ENCODE measurements around the gene ANKRD65. TPM values are rescaled to one million over a fixed set of nuclear protein-coding genes. Genes with fewer than 3 reads are reported as not detected.
"Not testable (repeated sequence)": the region's sequence is repeated elsewhere in the genome, so short reads cannot be mapped to it uniquely, and the experiment has no call there.

Gene ANKRD65
- total RNA-seq, 2 donors from 2014 or later = not detected

DNA sequence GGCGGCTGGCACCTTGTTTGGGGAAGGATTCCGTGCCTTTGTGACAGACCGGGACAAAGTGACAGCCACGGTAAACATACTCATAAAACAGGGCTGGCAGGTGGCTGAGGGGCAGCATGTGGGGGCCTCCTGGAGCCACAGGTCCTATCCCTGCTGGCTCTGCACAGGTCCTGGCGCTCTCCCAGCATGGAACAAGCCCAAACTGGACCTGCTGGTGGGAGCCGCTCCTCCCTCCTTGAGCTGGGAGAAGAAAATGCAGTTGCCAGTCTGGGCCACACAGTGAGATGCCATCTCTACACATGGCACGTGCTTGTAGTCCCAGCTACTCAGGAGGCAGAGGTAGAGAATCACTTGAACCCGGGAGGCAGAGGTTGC is 31.3 kb upstream of the ANKRD65 start:
- H3K27ac Mint-ChIP-seq; H3K4me1 Mint-ChIP-seq; H3K36me3 Mint-ChIP-seq (ENCODE audit: low read depth); ATAC-seq (replicated peaks); H3K4me3 Mint-ChIP-seq; H3K9me3 Mint-ChIP-seq; H3K27me3 Mint-ChIP-seq: not testable (repeated sequence)

DNA sequence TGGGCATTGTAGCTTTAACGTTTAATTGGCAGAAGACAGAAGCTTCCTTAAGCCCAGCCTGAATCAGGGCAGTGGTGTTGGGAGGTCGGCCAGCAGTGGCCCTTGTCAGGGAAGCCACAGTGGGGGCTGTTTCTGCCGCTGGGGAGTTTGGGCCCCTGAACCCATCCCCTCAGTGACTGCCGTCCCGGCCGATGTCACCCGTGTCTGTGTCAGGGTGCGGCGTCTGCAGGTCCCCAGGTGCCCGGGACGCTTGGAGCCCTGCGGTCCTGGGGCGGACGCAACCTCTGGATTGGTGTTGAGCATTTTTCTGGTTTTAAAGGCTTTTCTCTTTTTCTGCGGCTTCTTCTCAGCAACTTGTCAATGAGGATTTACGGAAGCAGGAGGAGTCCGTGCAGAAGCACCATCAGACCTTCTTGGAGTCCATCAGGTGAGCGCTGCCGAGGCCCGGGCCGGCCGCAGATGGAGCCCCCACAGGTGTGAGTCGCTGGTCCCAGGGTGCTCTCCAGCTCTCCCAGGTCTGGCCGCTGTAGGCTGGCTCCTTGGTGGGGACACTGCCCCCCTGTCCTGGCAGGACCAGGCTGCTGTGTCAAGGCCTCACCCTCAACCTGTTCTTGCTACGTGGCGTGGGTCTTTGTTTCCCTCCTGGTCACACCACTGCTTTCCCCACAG is 30.8 kb upstream of the ANKRD65 start:
- Mint-ChIP-seq H3K27ac (no peak overlapping the region), H3K4me3 (no peak overlapping the region), H3K9me3 (no peaks in the 10 kb centered on the region), H3K4me1 (no peaks in the 10 kb centered on the region), H3K27me3 (peaks cover 4% of the 10 kb centered on the region), H3K36me3 (ENCODE audit: low read depth) (no peaks in the 10 kb centered on the region)
- no peak for ATAC-seq (replicated peaks)

DNA sequence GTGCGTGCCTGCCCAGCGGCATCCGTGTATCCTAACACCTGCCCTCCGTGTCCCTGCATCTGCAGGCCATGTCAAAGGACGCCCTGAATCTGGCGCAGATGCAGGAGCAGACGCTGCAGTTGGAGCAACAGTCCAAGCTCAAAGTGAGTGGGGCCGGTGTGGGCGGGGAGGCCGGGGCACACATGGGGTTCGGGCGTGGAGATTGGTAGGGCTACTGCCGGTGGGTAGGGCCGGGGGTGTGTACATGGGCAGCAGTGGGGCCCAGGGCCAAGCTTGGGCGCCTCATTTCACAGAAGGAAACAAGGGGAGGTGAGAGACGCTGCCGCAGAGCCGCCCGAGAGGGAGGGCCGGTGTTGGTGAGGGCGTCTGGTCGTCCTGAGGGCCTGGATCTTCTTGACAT is 29.5 kb upstream of the ANKRD65 start:
- H3K4me3 Mint-ChIP-seq; H3K36me3 Mint-ChIP-seq (ENCODE audit: low read depth); H3K27me3 Mint-ChIP-seq; H3K4me1 Mint-ChIP-seq; H3K27ac Mint-ChIP-seq; ATAC-seq (replicated peaks); H3K9me3 Mint-ChIP-seq: not testable (repeated sequence)

DNA sequence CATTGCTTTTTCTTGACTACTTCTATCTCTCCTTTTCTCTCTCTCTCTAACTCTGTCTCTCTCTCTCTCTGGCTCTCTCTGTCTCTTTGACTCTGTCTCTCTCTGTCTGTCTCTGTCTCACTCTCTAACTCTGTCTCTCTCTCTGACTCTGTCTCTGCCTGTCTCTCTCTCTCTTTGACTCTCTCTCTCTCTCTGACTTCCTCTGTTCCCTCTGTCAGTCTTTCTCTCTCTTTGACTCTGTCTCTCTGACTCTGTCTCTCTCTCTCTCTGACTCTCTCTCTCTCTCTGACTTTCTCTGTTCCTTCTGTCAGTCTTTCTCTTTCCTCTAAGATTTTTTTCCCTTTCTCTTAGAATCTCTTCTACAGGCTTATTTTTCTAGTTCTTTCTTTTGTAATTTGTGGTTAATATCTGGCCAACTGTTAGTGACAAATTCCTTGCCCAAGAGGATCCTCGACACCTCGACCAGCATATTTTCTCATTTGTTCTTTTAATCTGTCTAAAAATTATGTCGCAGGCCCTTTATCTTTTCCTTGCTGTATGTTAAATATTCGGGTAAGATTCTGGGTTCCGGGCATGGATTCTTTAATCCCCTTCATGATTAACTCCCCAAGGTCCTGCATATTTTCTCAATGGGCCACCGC is 28.1 kb upstream of the ANKRD65 start, which contains the start of gene ATAD3C:
ATAD3C (plus strand) TSS at position 591 of the 641 bp plus-strand sequence. CDS start 995 bp downstream, outside the sequence.
- peaks cover 4% of the 10 kb centered on the region for H3K27me3 Mint-ChIP-seq
- ATAC-seq (replicated peaks) = no peak
- no peaks in the 10 kb centered on the region for H3K9me3 Mint-ChIP-seq
- H3K4me1 Mint-ChIP-seq = no peaks in the 10 kb centered on the region
- no peak within 1 kb of the TSS for H3K4me3 Mint-ChIP-seq
- no peak within 1 kb of the TSS for H3K27ac Mint-ChIP-seq
- H3K36me3 Mint-ChIP-seq (ENCODE audit: low read depth) = no peaks in the 10 kb centered on the region

DNA sequence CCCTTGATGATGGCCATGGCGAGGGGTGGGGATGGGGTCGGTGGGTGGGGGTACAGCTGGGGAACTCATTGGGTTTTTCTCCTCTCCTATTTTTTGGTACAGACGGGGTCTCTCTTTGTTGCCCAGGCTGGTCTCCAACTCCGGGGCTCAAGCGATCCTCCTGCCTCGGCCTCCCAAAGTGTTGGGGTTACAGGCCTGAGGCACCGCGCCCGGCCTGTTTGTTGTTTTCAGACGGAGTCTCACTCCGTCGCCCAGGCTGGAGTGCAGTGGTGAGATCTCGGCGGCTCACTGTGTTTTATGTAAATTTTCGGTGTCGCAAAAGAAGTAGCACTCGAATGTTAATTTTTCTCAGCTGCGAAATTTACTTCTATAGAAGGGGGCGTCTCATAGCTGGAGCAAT is 25.6 kb upstream of the ANKRD65 start:
- not testable (repeated sequence) for ATAC-seq (replicated peaks); H3K27ac Mint-ChIP-seq; H3K4me1 Mint-ChIP-seq; H3K36me3 Mint-ChIP-seq (ENCODE audit: low read depth); H3K4me3 Mint-ChIP-seq; H3K27me3 Mint-ChIP-seq; H3K9me3 Mint-ChIP-seq

DNA sequence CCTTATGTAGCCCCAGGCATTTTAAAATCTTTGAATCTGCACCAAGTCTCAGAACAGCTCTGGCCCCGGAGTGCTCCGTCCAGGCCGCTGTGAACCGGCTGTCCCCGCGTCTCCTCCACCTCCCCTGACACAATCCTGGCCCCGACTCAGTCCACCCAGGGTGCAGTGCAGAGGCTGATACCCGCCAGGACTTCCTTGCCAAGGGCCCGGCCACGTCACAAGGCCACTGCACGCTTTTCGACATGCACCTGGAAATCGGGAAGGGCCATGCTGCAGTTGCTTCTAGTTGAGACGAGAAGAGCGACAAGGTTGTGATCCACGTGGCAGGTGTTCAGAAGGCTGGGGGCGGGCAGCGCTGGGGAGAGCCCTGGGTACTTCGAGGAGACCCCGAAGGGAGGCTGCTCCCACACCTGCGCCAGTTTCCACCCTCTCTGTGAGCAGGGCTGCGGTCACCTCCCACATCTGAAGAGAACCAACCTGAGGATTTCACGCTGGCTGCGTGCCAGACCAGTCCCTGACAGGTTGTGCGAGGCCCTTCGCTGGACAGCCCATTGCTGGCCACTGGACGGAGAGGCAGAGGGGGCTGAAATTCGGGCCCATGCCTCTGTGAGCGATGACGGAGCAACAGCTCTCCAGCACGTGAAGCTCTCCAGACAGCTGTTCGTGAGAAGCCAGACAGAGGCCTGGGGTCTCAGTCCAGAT is 21.1 kb upstream of the ANKRD65 start:
- Mint-ChIP-seq H3K9me3 (no peaks in the 10 kb centered on the region), H3K27me3 (no peaks in the 10 kb centered on the region), H3K4me1 (no peaks in the 10 kb centered on the region), H3K4me3 (no peak overlapping the region), H3K36me3 (ENCODE audit: low read depth) (no peaks in the 10 kb centered on the region), H3K27ac (no peak overlapping the region)
- no peak for ATAC-seq (replicated peaks)

DNA sequence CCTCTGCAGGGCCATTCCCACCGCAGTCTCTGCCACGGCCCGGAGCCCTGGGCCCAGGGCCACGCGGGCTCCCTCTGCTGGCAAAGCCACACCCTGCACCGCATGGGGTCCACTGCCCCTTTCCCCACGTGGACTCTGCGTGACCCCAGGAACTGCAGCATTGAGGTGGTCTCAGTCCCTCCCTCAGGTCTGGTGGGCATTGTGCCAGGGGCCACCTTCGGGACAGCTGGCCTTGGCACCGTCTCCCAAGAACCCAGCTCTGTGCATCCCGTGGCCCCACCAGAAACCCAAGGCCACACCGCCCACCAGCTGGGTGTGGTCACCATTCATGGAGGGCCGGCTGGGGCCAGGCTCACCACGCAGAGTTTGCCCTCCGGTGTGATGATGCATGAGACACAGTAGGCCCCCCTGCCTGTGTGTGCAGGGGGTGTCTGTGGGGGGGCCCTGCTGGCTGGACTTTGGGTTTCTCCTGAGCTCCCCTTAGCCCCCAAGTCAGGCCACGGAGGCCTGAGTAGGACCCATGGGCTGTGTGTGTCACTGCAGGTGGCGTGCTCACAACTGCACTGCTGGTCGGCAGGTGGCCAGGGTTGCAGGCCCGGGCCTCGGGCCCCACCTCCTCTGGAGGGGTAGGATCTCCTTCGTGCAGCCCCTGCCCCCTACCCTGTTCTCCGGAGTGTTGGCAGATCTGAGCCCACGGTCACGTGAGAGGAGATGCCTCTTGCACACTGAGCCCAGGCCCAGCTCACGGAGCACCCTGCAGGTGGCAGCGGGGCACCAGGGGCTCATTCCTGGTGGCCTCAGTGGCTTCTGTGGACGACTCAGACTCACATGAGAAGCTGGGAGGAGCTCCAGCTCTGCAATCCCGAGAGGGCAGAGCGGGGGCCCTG is 20.2 kb upstream of the ANKRD65 start:
- no peak overlapping the region for H3K4me3 Mint-ChIP-seq
- ATAC-seq (replicated peaks) = peak; percentile 87
- H3K27ac Mint-ChIP-seq = no peak overlapping the region

DNA sequence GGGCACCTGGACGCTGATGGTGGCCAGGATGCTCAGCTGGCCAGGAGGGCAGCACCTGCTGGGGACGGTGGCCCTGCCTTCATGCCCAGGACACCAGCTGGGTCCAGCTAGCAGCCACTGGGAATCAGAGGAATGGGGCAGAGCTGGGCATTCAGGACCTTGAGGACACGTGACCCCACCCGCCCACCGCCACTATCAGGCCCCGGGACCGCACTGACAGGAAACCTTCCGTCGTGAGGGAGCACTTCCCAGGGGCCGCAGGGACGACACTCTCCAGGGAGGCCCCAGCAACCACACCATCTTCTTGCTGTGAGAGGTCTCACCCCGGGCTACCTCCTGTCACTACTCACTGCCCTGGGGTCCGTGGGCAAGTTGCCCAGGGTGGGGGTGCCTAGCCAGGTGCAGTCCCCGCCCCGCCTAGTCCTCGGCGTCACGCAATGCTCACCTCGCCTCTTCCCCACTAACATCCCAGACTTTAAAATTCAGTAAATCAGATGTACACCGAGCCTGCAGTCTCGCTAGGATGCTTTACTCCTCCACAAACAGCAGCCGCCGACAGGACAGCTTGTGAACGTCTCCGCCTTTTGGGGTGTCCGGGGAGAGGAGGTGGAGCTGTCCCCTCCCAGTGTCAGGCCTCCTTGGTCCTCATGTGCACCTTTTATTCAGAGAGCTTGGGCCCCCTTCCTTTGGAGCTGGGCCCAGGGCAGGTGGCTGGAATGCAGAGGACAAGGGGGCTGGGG is 19.4 kb upstream of the ANKRD65 start:
- no peaks in the 10 kb centered on the region for H3K4me1 Mint-ChIP-seq
- H3K9me3 Mint-ChIP-seq = no peaks in the 10 kb centered on the region
- ATAC-seq (replicated peaks) = peak; percentile 20
- no peak overlapping the region for H3K4me3 Mint-ChIP-seq
- no peak overlapping the region for H3K27ac Mint-ChIP-seq
- no peaks in the 10 kb centered on the region for H3K36me3 Mint-ChIP-seq (ENCODE audit: low read depth)
- no peaks in the 10 kb centered on the region for H3K27me3 Mint-ChIP-seq

More for the DNA sequence above, 20.2 kb upstream of the ANKRD65 start:
- Mint-ChIP-seq H3K9me3 (no peaks in the 10 kb centered on the region), H3K36me3 (ENCODE audit: low read depth) (no peaks in the 10 kb centered on the region), H3K4me1 (no peaks in the 10 kb centered on the region), H3K27me3 (no peaks in the 10 kb centered on the region)

DNA sequence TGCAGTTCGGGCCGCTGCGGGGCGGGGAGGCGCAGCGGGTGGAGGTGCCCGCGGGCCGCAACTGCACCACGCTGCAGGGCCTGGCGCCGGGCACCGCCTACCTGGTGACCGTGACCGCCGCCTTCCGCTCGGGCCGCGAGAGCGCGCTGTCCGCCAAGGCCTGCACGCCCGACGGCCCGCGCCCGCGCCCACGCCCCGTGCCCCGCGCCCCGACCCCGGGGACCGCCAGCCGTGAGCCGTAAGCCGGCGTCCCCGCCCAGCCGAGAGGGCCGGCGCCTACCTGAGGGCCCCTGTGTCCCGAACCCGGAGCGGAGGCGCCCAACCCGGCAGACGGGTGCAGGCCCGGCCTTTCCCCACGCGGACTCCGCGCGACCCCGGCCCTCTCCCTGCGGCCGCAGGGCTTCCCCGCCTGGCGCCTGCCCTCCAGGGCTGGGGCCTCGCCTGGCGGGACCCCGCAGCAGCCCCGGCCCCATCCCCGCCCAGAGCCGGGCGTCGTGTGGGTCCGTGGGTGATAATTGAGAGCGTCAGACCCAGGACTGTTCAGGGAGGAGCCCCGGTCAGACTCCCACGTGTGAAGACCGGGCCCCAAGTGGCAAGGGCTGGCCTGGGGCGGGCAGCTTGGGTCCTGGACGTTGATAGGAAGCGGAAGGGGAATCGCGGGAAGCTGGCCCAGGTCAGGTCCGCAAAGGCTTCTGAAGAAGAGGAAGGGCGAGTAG is 18.6 kb upstream of the ANKRD65 start:
- no peak for ATAC-seq (replicated peaks)
- no peaks in the 10 kb centered on the region for H3K9me3 Mint-ChIP-seq
- no peak overlapping the region for H3K4me3 Mint-ChIP-seq
- no peak overlapping the region for H3K27ac Mint-ChIP-seq
- H3K27me3 Mint-ChIP-seq = peaks cover 3% of the 10 kb centered on the region
- no peaks in the 10 kb centered on the region for H3K36me3 Mint-ChIP-seq (ENCODE audit: low read depth)
- H3K4me1 Mint-ChIP-seq = no peaks in the 10 kb centered on the region

DNA sequence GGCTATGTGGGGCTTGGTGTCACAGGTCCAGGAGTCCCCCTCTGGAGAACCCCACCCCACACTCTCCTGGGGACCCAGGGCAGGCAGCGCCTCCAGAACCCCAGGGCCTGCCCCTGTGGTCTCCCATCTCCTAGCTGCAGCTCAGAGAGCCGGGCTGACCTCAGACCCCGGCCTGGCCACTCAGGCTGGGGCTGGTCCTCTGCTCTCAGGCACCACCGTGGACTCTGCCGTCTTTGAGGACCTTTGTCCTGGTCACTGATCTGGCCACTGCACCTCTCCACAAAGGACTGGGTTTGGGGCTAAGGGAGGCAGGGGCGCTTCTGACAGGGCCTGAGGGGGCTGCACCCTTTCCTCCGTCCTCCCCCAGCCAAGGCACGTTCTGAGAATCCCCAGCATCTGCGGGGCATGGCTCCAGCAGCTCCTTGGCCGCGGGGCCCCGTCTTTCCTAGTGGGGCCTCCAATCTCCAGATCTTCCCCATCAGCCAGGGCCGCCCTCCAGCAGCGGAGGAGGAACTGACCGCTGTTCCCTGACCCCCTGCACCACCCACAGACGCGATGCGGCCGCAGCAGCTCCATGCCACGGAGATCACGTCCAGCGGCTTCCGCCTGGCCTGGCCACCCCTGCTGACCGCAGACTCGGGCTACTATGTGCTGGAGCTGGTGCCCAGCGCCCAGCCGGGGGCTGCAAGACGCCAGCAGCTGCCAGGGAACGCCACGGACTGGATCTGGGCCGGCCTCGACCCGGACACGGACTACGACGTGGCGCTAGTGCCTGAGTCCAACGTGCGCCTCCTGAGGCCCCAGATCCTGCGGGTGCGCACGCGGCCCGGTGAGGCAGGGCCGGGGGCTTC is 17.7 kb upstream of the ANKRD65 start:
- peaks cover 3% of the 10 kb centered on the region for H3K27me3 Mint-ChIP-seq
- H3K4me1 Mint-ChIP-seq = no peaks in the 10 kb centered on the region
- no peak overlapping the region for H3K27ac Mint-ChIP-seq
- H3K9me3 Mint-ChIP-seq = no peaks in the 10 kb centered on the region
- ATAC-seq (replicated peaks) = no peak
- no peak overlapping the region for H3K4me3 Mint-ChIP-seq
- no peaks in the 10 kb centered on the region for H3K36me3 Mint-ChIP-seq (ENCODE audit: low read depth)

DNA sequence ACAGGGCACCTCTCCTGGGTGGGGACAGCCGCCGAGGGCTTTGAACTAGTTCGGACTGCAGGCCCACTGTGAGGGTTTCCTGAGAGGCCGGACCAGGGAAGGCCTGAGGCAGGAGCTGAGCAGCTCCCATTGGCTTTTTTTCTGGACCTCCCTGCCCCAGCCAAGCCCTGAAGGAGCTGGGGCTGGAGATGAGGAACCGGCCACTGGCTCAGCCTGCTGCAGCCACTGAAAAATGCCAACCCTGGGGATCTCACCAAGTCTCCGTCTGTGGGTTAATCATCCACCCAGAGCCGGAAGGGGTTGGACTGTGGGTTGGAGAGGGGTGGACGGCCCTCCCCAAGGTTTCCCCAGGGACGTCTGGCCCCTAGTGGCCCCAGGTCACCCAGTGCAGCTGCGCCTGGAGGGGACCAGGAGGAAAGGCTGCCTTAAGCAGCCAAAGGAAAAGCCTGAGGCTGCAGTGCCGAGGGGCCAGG is 16.9 kb upstream of the ANKRD65 start:
- ATAC-seq (replicated peaks) = no peak
- Mint-ChIP-seq H3K27ac (no peak overlapping the region), H3K4me3 (no peak overlapping the region), H3K4me1 (no peaks in the 10 kb centered on the region), H3K9me3 (no peaks in the 10 kb centered on the region), H3K36me3 (ENCODE audit: low read depth) (no peaks in the 10 kb centered on the region), H3K27me3 (peaks cover 3% of the 10 kb centered on the region)

DNA sequence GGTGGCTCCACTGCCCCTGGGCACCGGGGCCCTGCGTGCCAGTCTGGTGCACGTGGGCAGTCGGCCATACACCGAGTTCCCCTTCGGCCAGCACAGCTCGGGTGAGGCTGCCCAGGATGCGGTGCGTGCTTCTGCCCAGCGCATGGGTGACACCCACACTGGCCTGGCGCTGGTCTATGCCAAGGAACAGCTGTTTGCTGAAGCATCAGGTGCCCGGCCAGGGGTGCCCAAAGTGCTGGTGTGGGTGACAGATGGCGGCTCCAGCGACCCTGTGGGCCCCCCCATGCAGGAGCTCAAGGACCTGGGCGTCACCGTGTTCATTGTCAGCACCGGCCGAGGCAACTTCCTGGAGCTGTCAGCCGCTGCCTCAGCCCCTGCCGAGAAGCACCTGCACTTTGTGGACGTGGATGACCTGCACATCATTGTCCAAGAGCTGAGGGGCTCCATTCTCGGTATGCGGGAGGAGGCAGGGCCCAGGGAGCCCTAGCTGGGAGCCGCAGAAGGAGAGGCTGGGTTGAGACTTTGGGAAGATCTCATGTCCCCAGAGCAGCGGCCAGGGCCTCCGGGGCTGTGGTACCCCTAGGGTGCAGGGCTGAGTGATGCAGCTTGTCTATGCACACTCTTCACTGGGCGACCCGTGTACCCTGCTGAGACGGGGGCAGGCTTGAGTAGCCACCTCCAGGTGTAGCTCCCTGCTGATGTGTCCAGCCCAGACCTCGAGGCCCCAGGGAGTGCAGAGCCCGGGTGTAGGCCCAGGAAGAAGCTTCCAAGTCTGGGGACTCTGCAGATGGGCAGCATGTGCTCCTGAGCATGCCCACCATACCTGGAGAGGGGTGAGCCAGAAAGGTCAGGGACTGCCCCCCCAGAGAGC is 16.2 kb upstream of the ANKRD65 start:
- ATAC-seq (replicated peaks) = no peak
- peaks cover 3% of the 10 kb centered on the region for H3K27me3 Mint-ChIP-seq
- H3K36me3 Mint-ChIP-seq (ENCODE audit: low read depth) = no peaks in the 10 kb centered on the region
- no peak overlapping the region for H3K27ac Mint-ChIP-seq
- H3K9me3 Mint-ChIP-seq = no peaks in the 10 kb centered on the region
- no peak overlapping the region for H3K4me3 Mint-ChIP-seq
- H3K4me1 Mint-ChIP-seq = no peaks in the 10 kb centered on the region
